Neural progenitor cell (in vitro differentiated cells): ENCODE measurements around the gene GPAM.

Source experiments
- EZH2phosphoT487 ChIP-seq: fragments of 200-600 bp; sonication (generic); IDR thresholded peaks from 2 replicates; pipeline ENCODE4 v1.6.1; 2017; ENCODE audit warnings: antibody characterized with exemption
- TF ChIP-seq, protein P1 (sequence below): fragments of 200-600 bp; sonication (generic); IDR thresholded peaks from 2 replicates; pipeline ENCODE4 v1.5.1; 2017; ENCODE audit warnings: antibody characterized with exemption, mild to moderate bottlenecking

DNA sequence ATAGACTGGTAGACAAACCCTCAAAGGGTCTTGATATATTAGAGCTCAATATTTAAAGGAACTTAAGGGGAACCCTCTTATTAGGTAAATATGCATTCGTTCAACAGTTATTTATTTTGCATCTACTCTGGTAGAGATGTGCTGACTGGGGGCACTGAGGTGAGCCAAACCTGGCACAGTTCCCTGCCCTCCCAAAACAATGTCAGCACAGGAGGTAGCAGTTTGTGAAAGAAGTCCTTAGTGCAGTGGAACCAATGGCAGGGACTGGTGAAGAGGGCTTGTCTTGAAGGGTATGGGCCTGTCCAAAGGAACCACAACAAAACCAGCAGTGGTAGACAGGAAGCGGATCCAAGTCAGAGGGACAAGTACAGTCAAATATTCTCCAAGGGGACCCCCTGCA is 32.6 kb upstream of the GPAM start:
- TF ChIP-seq, protein P1, sequence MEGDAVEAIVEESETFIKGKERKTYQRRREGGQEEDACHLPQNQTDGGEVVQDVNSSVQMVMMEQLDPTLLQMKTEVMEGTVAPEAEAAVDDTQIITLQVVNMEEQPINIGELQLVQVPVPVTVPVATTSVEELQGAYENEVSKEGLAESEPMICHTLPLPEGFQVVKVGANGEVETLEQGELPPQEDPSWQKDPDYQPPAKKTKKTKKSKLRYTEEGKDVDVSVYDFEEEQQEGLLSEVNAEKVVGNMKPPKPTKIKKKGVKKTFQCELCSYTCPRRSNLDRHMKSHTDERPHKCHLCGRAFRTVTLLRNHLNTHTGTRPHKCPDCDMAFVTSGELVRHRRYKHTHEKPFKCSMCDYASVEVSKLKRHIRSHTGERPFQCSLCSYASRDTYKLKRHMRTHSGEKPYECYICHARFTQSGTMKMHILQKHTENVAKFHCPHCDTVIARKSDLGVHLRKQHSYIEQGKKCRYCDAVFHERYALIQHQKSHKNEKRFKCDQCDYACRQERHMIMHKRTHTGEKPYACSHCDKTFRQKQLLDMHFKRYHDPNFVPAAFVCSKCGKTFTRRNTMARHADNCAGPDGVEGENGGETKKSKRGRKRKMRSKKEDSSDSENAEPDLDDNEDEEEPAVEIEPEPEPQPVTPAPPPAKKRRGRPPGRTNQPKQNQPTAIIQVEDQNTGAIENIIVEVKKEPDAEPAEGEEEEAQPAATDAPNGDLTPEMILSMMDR = no peak
- TF ChIP-seq EZH2phosphoT487 = no peak
